Measurements from ENCODE around the gene CYLD. TPM values are rescaled to one million over a fixed set of nuclear protein-coding genes. Genes with fewer than 3 reads are reported as not detected.

CYLD gene
- polyA plus RNA-seq, 1 donor from 2014 or later, result 27.6 TPM

- H2AFZ ChIP-seq (ENCODE audit: low read depth, low read length), result no peak overlapping the region
- H3K9ac ChIP-seq (ENCODE audit: low read length), result no peak overlapping the region
- H3K4me3 ChIP-seq (ENCODE audit: low read length), result no peak overlapping the region
- H3K9me3 ChIP-seq (ENCODE audit: low read length), result no peaks in the 10 kb centered on the region
- H3K79me2 ChIP-seq (replicated peaks; ENCODE audit: insufficient read depth, low read length), result no peaks in the 10 kb centered on the region
- no peaks in the 10 kb centered on the region for H3F3A ChIP-seq (ENCODE audit: insufficient read depth, low read length, poor library complexity, severe bottlenecking)
- no peak overlapping the region for H3K27ac ChIP-seq (ENCODE audit: low read length)
- H4K20me1 ChIP-seq (ENCODE audit: insufficient read depth), result no peaks in the 10 kb centered on the region
- no peaks in the 10 kb centered on the region for H3K9me2 ChIP-seq (ENCODE audit: insufficient read depth, low read length)
- no peak overlapping the region for H3K4me2 ChIP-seq (ENCODE audit: low read length)
- H3K36me3 ChIP-seq (ENCODE audit: insufficient read depth, low read length), result no peaks in the 10 kb centered on the region
- no peak for TF ChIP-seq EZH2 (IDR thresholded peaks at IDR 0.05; ENCODE audit: borderline replicate concordance, insufficient read depth, low read length, poor library complexity, severe bottlenecking)
- H3K27me3 ChIP-seq (ENCODE audit: insufficient read depth, low read depth, low read length), result peaks cover 10% of the 10 kb centered on the region
Observed at GRCh38 chr16:50697881-50698767, 43.8 kb upstream of the CYLD start.

GRCh38 chr16:50699326-50700159, 42.3 kb upstream of the CYLD start:
- no peak overlapping the region for H3K9ac ChIP-seq (ENCODE audit: low read length)
- H3K4me2 ChIP-seq (ENCODE audit: low read length), result no peak overlapping the region
- no peaks in the 10 kb centered on the region for H4K20me1 ChIP-seq (ENCODE audit: insufficient read depth)
- H3F3A ChIP-seq (ENCODE audit: insufficient read depth, low read length, poor library complexity, severe bottlenecking), result no peaks in the 10 kb centered on the region
- H3K4me3 ChIP-seq (ENCODE audit: low read length), result no peak overlapping the region
- no peak for TF ChIP-seq REST (IDR thresholded peaks at IDR 0.05; ENCODE audit: borderline replicate concordance)
- no peak for TF ChIP-seq SMC3 (conservative IDR thresholded peaks at IDR 0.05; ENCODE audit: poor library complexity)
- TF ChIP-seq EP300 (conservative IDR thresholded peaks at IDR 0.05; ENCODE audit: poor library complexity, severe bottlenecking), result no peak
- TF ChIP-seq RAD21 (conservative IDR thresholded peaks at IDR 0.05), result no peak
- no peak for TF ChIP-seq POLR2AphosphoS5 (IDR thresholded peaks at IDR 0.05)
- no peak for TF ChIP-seq MXI1 (conservative IDR thresholded peaks at IDR 0.05; ENCODE audit: poor library complexity, severe bottlenecking)
- TF ChIP-seq EZH2 (IDR thresholded peaks at IDR 0.05; ENCODE audit: borderline replicate concordance, insufficient read depth, low read length, poor library complexity, severe bottlenecking), result no peak
- no peak for TF ChIP-seq TAF1 (IDR thresholded peaks at IDR 0.05; ENCODE audit: low read depth)
- no peak for TF ChIP-seq CTCF (IDR thresholded peaks at IDR 0.05; ENCODE audit: poor library complexity, severe bottlenecking)
- H2AFZ ChIP-seq (ENCODE audit: low read depth, low read length), result no peak overlapping the region
- no peaks in the 10 kb centered on the region for H3K79me2 ChIP-seq (replicated peaks; ENCODE audit: insufficient read depth, low read length)
- H3K36me3 ChIP-seq (ENCODE audit: insufficient read depth, low read length), result no peaks in the 10 kb centered on the region
- H3K9me2 ChIP-seq (ENCODE audit: insufficient read depth, low read length), result no peaks in the 10 kb centered on the region
- H3K9me3 ChIP-seq (ENCODE audit: low read length), result peaks cover 2% of the 10 kb centered on the region
- H3K27ac ChIP-seq (ENCODE audit: low read length), result no peak overlapping the region
- no peaks in the 10 kb centered on the region for H3K27me3 ChIP-seq (ENCODE audit: insufficient read depth, low read depth, low read length)

Data from neural cell (in vitro differentiated cells).